H1 (cell line): Measurements from ENCODE around the gene ZNF362. TPM values are rescaled to one million over a fixed set of nuclear protein-coding genes. Genes with fewer than 3 reads are reported as not detected.

ENCODE experiments used
- POU5F1 ChIP-seq: IDR thresholded peaks from 2 replicates; pipeline ENCODE4 v1.6.1; 2011; ENCODE audit warnings: low read depth, mild to moderate bottlenecking, low read length, moderate library complexity
- RXRA ChIP-seq: IDR thresholded peaks from 2 replicates; pipeline ENCODE4 v1.6.1; 2011; ENCODE audit warnings: low read depth, mild to moderate bottlenecking, low read length, moderate library complexity; ENCODE audit not compliant: insufficient read depth
- polyA plus RNA-seq, 7 experiments: library from polyadenylated mRNA; depleted of rRNA in 3 of 7; stranded (reverse) in 5 of 7; unstranded in 2 of 7; fragments of >200 nt in 5 of 7; fragments of 200-250 nt in 2 of 7; gene quantifications; 1 replicate in 5 of 7; 2 replicates in 1 of 7; 4 replicates in 1 of 7; pipeline versions ENCODE4 v1.2.1 to v1.2.3, GENCODE V29; 2011 to 2013; ENCODE audit warnings: missing spikeins in 2 of 7, mixed read lengths in 2 of 7
- total RNA-seq: library from RNA; stranded (reverse); fragmentation: NEBNext Ultra II Directional; extraction: Animal tissue kit (Norgen Biotek cat#: 25700); gene quantifications from 2 replicates; pipeline ENCODE4 v1.2.1, GENCODE V29; 2021
- TF ChIP-seq, protein P1 (sequence below): IDR thresholded peaks from 2 replicates; pipeline ENCODE4 v1.6.1; 2012; ENCODE audit warnings: inconsistent platforms

Gene ZNF362
- total and polyA plus RNA-seq, 2 of the 8 experiments (the other 6 are each of a cell fraction or from before 2014, with no cell fraction given): 24.2 to 27.8 TPM

- TF ChIP-seq, protein P1, sequence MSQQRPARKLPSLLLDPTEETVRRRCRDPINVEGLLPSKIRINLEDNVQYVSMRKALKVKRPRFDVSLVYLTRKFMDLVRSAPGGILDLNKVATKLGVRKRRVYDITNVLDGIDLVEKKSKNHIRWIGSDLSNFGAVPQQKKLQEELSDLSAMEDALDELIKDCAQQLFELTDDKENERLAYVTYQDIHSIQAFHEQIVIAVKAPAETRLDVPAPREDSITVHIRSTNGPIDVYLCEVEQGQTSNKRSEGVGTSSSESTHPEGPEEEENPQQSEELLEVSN: no peak
- TF ChIP-seq RXRA (no peak), POU5F1 (no peak)
- TF ChIP-seq, all 59 proteins: peak for 0
Measured at GRCh38 chr1:33271666-33272505, 15.6 kb downstream of the ZNF362 start (continued).
